ENCODE data around the gene REX1BD.
A peak's percentile ranks its signal among the peaks of the same experiment; 100 is the strongest.

Gene REX1BD

GRCh38 chr19:18618236-18618635 is 29.6 kb downstream of the REX1BD start:
- no peak for DNase-seq

GRCh38 chr19:18620311-18620710 is 31.7 kb downstream of the REX1BD start:
- DNase-seq, result no peak

GRCh38 chr19:18620902-18621301 is 32.3 kb downstream of the REX1BD start:
- no peak for DNase-seq

- no peak for DNase-seq
Observed at GRCh38 chr19:18626906-18627305, 38.3 kb downstream of the REX1BD start.

GRCh38 chr19:18629166-18630088 is 40.8 kb downstream of the REX1BD start:
- no peak for DNase-seq

- DNase-seq, result no peak
Observed at GRCh38 chr19:18633321-18633720, 44.7 kb downstream of the REX1BD start.

GRCh38 chr19:18634612-18635297 is 46.2 kb downstream of the REX1BD start:
- DNase-seq, result no peak

- DNase-seq, result no peak
Observed at GRCh38 chr19:18635831-18636182, 47.2 kb downstream of the REX1BD start.

- DNase-seq, result peak; percentile 95
Observed at GRCh38 chr19:18636183-18636968, 47.8 kb downstream of the REX1BD start.

- DNase-seq, result no peak
Observed at GRCh38 chr19:18636969-18637629, 48.5 kb downstream of the REX1BD start, which contains the start of gene KLHL26. TSS of gene KLHL26 (plus strand) at chr19:18637028. CDS start at chr19:18637055, 27 bp downstream.

GRCh38 chr19:18637673-18638630 is 49.4 kb downstream of the REX1BD start:
- peak; percentile 39 for DNase-seq

GRCh38 chr19:18639706-18640243 is 51.2 kb downstream of the REX1BD start:
- DNase-seq, result no peak
